ENCODE measurements around the gene PTOV1.

Gene PTOV1

DNA sequence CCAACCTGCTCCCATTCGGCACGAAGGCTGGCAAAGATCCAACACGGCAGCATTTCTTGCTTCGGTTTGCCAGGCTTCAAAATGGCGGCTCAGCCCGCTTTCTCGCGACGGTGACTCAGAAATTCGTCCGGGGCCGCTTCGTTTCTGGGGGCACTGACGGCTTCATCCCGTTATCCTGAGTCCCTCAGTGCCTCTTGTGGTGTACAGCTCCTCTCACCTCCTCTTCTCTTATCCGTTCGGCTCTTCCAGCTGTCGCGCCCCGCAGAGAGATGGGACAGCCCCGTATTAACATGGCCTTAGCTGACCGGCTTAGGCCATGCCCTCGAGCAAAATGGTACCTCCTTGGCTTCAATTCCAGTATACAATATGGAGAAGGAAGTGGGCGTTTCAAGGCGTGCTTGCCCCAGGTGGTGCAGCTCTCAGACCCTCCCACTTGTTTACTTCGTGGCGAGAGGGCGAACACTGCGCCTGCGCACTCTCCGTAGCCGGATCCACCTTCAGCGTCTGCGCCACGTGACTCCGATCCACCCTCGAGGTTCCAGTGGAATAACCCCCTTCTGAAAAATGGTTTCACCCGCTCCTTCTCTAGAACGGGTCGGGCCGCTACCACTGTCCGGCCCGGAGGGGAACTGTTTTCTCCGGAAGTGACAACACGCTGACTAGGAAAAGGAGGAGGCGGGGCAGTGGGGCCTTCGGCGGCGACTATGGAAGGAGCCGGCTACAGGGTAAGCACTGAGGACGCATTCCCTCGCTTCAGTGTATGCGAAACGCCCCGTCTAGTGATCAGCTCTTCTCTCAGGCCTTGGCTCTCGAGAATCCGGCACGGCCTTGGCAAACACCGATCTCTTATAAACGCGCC, 26.3 kb downstream of the PTOV1 start, which contains the start of the genes AKT1S1 and TBC1D17 (continued):
- no peak for TF ChIP-seq ZNF16 (tag by site-specific recombination; IDR thresholded peaks at IDR 0.05; ENCODE audit: low read depth)
- TF ChIP-seq GFI1B (tag by site-specific recombination; IDR thresholded peaks at IDR 0.05), result no peak
- TF ChIP-seq SCRT2 (tag by site-specific recombination; IDR thresholded peaks at IDR 0.05), result peak; percentile 73
- peak; percentile 87 for TF ChIP-seq YY1 (tag by site-specific recombination; IDR thresholded peaks at IDR 0.05)
- TF ChIP-seq, protein P1, sequence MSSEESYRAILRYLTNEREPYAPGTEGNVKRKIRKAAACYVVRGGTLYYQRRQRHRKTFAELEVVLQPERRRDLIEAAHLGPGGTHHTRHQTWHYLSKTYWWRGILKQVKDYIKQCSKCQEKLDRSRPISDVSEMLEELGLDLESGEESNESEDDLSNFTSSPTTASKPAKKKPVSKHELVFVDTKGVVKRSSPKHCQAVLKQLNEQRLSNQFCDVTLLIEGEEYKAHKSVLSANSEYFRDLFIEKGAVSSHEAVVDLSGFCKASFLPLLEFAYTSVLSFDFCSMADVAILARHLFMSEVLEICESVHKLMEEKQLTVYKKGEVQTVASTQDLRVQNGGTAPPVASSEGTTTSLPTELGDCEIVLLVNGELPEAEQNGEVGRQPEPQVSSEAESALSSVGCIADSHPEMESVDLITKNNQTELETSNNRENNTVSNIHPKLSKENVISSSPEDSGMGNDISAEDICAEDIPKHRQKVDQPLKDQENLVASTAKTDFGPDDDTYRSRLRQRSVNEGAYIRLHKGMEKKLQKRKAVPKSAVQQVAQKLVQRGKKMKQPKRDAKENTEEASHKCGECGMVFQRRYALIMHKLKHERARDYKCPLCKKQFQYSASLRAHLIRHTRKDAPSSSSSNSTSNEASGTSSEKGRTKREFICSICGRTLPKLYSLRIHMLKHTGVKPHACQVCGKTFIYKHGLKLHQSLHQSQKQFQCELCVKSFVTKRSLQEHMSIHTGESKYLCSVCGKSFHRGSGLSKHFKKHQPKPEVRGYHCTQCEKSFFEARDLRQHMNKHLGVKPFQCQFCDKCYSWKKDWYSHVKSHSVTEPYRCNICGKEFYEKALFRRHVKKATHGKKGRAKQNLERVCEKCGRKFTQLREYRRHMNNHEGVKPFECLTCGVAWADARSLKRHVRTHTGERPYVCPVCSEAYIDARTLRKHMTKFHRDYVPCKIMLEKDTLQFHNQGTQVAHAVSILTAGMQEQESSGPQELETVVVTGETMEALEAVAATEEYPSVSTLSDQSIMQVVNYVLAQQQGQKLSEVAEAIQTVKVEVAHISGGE (tag by site-specific recombination; conservative IDR thresholded peaks at IDR 0.05; ENCODE audit: low read depth), result peak; percentile 65
- TF ChIP-seq, protein P2, sequence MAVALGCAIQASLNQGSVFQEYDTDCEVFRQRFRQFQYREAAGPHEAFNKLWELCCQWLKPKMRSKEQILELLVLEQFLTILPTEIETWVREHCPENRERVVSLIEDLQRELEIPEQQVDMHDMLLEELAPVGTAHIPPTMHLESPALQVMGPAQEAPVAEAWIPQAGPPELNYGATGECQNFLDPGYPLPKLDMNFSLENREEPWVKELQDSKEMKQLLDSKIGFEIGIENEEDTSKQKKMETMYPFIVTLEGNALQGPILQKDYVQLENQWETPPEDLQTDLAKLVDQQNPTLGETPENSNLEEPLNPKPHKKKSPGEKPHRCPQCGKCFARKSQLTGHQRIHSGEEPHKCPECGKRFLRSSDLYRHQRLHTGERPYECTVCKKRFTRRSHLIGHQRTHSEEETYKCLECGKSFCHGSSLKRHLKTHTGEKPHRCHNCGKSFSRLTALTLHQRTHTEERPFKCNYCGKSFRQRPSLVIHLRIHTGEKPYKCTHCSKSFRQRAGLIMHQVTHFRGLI (tag by site-specific recombination; IDR thresholded peaks at IDR 0.05), result no peak
- TF ChIP-seq, protein P3, sequence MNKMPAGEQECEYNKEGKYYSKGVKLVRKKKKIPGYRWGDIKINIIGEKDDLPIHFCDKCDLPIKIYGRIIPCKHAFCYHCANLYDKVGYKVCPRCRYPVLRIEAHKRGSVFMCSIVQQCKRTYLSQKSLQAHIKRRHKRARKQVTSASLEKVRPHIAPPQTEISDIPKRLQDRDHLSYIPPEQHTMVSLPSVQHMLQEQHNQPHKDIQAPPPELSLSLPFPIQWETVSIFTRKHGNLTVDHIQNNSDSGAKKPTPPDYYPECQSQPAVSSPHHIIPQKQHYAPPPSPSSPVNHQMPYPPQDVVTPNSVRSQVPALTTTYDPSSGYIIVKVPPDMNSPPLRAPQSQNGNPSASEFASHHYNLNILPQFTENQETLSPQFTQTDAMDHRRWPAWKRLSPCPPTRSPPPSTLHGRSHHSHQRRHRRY (tag by site-specific recombination; IDR thresholded peaks at IDR 0.05), result no peak
- TF ChIP-seq TCF7L2 (IDR thresholded peaks at IDR 0.05; ENCODE audit: borderline replicate concordance, low read depth, low read length), result no peak
- TF ChIP-seq ZNF629 (tag by site-specific recombination; IDR thresholded peaks at IDR 0.05), result peak; percentile 81
- TF ChIP-seq ZSCAN23 (tag by site-specific recombination; IDR thresholded peaks at IDR 0.05), result no peak
- TF ChIP-seq ZNF48 (tag by site-specific recombination; IDR thresholded peaks at IDR 0.05), result no peak
- no peak for TF ChIP-seq ZNF843 (tag by site-specific recombination; IDR thresholded peaks at IDR 0.05)
- TF ChIP-seq ZNF302 (tag by site-specific recombination; IDR thresholded peaks at IDR 0.05; ENCODE audit: low read depth), result no peak
- no peak for TF ChIP-seq ZNF596 (tag by site-specific recombination; IDR thresholded peaks at IDR 0.05)
- no peak for TF ChIP-seq ZNF707 (tag by site-specific recombination; IDR thresholded peaks at IDR 0.05)
- TF ChIP-seq, protein P4, sequence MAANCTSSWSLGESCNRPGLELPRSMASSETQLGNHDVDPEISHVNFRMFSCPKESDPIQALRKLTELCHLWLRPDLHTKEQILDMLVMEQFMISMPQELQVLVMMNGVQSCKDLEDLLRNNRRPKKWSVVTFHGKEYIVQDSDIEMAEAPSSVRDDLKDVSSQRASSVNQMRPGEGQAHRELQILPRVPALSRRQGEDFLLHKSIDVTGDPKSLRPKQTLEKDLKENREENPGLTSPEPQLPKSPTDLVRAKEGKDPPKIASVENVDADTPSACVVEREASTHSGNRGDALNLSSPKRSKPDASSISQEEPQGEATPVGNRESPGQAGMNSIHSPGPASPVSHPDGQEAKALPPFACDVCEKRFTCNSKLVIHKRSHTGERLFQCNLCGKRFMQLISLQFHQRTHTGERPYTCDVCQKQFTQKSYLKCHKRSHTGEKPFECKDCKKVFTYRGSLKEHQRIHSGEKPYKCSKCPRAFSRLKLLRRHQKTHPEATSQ (tag by site-specific recombination; IDR thresholded peaks at IDR 0.05), result no peak
- no peak; the same call in none of the 2 replicates for TF ChIP-seq ZNF692 (tag by site-specific recombination; IDR thresholded peaks at IDR 0.05)
- TF ChIP-seq ZNF239 (tag by site-specific recombination; IDR thresholded peaks at IDR 0.05), result no peak
- no peak for TF ChIP-seq ZNF426 (tag by site-specific recombination; IDR thresholded peaks at IDR 0.05)
- no peak for TF ChIP-seq SETDB1 (IDR thresholded peaks at IDR 0.05; ENCODE audit: insufficient read length, low read length)
- peak; percentile 93 for TF ChIP-seq ZFHX2 (tag by site-specific recombination; conservative IDR thresholded peaks at IDR 0.05)
- no peak for TF ChIP-seq KLF1 (tag by site-specific recombination; IDR thresholded peaks at IDR 0.05)
- no peak for TF ChIP-seq ZNF112 (tag by site-specific recombination; IDR thresholded peaks at IDR 0.05)
- peak; percentile 44 for TF ChIP-seq ZNF660 (tag by site-specific recombination; IDR thresholded peaks at IDR 0.05)
- TF ChIP-seq, protein P5, sequence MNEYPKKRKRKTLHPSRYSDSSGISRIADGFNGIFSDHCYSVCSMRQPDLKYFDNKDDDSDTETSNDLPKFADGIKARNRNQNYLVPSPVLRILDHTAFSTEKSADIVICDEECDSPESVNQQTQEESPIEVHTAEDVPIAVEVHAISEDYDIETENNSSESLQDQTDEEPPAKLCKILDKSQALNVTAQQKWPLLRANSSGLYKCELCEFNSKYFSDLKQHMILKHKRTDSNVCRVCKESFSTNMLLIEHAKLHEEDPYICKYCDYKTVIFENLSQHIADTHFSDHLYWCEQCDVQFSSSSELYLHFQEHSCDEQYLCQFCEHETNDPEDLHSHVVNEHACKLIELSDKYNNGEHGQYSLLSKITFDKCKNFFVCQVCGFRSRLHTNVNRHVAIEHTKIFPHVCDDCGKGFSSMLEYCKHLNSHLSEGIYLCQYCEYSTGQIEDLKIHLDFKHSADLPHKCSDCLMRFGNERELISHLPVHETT (tag by site-specific recombination; IDR thresholded peaks at IDR 0.05), result peak; percentile 78; the same call in 1 of the 2 replicates

Data from HEK293 (cell line).